Bone marrow (tissue), 2 donors: Measurements from ENCODE around the gene ZBTB40.

Experiments used
- DNase-seq, 2 donors: peaks; one replicate each; lab custom pipeline; 2025; lab: John Stamatoyannopoulos, UW

Gene ZBTB40

DNA sequence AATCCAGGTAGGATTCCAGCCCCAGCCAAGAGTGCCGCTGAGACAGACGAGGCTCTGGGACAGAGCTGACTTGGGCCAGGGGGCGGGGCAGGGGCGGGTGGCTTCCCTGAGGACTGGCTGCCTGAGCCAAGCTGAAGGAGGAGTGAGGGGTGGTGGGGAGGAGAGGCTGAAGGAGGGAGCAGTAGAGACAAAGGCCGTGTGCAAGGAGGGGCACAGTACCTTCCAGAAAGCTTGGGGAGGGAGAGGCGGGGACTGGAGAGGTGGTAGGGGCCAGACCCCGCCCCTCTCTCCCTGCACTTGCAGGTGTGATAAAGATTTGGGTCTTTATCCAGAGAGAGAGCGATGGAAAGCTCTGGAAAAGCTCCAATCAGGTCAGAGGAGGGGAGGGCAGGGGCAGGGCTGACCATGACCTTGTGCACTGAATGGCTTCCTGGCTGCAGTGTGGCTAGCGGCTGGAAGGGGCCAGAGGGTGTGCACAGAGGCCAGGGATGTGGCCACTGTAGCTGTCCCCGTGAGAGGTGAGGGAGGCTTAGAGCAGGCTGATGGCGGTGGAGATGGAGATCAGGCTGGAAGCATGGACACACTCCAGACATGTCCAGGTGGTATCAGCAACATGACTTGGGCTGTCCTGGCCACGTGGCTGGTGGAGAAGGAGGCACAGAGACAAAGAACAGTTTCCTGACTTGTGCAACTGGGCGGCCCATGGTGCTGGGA is 104.9 kb downstream of the ZBTB40 start:
- DNase-seq = no peak

DNA sequence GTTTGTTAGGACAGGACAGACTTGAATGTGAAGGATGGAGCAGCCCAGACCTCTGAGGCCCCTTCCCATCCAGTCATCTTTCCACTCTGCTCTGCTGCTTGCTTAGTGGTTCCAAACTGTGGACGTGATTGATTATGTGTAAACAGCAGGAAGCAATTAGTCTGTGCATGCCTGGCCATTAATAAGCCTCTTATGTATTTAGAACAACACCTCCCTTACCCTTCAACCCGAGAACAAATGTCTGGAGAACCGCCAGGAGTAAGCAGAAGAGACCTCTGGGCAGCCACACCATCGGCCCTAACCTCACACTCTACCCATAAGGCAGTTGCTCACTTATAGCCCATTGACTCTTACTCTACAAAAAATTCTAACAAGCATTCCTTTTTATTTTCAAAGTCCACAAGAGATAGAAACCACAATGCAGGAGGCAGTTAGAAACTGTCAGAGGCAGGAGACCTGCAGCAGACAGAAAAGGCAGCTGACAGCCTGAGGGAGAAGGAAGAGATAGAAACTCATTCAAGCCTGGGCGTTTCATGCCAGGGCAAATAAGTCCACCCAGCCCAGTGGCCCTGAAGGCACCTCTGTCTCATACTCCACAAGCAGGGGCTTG is 105.8 kb downstream of the ZBTB40 start:
- DNase-seq = no peak

DNA sequence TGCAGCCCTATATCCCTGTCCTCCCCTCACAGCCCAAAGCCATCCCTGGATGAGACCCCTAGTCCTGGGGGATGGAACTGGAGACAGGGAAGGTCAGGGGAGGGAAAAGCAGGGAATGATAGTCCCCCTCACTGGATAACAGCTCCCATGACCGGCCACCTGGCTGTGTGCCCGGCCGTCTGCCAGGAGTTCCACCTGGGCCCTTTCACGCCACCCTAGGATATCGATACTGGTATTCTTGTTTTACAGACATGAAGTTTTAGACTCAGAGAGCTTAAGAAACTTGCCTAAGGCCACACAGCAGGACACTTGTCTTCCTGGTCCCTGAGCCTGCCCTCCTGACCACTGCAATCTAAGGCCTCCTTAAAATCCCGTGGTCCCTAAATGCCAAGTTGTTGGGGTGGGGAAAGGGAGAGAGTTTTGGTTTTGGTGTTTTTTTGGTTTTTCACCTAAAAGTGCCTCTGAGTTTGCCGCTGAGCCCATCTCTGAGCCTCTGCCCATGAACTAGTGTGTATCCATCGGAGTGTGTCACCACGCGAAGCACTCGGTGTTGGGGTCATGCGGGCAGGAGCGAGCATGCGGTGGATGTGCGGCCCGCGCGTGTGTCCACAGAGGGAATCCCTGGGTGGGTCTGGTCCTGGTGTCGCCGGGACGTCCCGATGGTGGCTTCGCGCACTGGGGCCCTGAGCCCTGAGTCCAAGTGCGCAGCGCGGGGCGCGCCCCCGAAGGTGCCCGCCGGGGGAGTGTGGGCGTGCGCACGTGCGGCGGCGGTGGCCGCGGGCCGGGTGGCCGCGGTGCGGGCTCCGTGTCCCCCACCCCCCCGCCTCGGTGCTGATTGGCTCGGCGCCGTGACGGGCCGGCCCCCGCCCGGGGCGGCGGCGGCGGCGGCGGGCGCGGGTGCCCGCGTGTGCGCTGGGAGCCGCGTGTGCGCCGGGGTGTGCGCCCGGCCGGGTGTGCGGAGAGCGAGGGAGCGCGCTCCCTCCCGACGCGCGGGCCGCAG is 111.2 kb downstream of the ZBTB40 start, which contains the start of gene EPHA8:
TSS of gene EPHA8 (plus strand) at position 906 of the 1,000 bp plus-strand sequence. CDS start 147 bp downstream, outside the sequence.
- no peak for DNase-seq

DNA sequence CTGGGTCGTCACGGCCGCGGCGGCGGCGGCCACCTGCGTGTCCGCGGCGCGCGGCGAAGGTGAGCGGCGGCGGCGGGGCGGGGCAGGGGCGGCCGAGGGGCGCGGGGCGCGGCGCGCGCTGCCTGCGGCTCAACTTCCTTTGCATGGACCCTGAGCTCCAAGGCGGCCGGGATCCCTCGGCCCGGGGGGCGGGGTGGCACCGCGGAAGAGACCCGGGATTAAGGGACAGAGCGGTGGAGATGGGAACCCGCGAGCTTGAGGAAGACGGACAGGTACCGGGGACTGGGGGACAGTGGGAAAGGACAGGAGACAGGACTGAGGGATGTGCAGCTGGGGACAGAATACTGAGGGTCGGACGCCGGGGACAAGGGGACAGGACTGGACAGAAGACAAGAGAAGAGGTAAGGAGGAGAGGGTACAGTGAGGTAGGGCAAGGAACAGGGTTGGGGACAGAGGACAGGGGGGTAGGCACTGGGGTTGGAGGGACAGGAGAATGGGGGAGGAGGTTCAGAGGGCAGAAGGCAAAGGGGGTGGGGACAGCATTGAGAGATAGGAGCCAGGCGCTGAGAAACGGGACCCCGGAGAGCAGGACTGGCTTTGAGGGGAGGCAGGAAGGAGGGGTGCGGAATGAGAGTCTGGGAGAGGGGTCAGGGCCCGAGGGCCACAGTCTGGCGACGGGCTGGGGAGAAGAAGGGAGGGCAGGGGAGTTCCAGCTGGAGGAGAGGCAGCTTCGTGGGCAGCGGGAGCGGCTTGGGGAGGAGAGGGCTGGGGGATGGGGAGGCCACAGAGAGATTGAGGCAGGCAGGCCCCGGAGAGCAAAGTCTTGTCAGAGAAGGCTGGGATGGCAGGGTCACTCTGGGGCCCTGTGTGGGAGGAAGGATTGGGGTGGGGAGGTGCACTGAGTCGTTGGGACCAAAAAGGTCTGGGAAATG is 112.3 kb downstream of the ZBTB40 start:
- no peak for DNase-seq

DNA sequence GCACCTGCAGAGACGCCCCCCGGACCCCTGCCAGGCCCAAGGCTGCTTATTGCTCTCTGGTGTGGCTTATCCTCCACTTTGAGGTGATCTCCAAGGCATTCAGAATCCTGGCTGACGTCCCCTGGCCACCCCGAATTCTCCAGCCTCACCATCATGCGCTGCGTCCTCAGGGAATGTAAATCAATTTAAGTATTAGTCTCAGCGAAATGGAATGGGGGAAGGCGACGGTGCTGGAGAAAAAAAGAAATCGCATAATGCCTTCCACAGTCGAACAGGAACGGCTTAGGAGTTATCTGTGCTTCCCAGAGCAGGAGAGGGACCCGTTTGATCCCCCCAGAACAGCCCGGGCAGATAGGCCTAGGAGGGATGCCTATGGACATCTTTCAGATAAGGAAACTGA is 114.5 kb downstream of the ZBTB40 start:
- no peak for DNase-seq

DNA sequence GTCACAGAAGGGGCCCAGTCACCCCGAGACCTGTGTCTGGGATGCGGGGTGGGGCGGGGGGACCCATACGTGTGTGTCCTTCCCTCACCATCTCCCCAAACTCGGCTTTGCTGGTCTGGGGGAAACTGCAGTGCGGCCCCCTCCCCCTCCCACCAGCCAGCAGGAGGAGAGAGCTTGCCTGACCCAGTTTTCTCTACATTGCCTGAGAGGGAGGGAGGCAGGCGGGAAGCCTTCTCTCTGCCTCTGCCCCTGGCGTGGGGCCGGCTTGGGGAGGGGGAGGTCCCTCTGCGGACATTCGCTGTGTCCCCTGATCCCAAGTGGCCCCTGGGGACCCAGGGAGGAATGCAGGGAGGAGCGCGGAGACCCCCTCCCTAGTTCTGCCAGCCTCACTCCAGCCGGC is 115.5 kb downstream of the ZBTB40 start:
- DNase-seq = no peak

DNA sequence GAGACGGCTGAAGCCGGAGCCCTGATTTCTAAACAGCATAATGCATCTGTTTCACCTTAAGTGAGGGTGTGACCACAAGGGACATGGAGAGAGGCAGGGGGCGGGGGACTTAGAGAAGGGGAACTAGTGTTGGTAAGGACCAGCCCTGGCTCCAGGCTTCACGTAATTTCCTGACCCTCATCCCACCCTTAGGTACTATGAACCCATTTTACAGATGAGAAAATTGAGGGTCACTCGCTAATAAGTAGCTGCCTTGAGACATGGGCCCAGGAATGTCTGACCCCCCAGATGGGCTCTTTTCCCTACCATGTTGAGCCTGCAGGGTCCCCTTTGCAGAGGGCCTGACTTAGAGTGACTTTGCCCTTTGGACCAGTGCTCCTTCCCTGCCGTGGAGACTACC is 116.3 kb downstream of the ZBTB40 start:
- DNase-seq = no peak

DNA sequence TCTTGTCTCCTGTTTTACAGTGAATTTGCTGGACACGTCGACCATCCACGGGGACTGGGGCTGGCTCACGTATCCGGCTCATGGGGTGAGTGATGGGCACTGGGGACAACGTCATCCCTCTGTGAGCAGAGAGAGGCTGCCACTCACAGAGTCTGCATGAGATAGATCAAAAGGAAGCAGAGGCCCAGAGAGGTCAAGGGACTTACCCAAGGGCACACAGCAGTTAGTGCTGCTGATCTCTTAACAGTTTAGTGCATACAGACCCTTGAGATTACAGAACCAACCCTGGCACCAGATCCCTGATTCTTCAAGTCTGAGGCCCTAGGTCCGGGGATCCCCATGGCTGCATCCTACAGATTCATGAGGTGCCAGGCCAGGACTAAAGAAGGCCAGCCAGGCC is 117.6 kb downstream of the ZBTB40 start:
- no peak for DNase-seq

DNA sequence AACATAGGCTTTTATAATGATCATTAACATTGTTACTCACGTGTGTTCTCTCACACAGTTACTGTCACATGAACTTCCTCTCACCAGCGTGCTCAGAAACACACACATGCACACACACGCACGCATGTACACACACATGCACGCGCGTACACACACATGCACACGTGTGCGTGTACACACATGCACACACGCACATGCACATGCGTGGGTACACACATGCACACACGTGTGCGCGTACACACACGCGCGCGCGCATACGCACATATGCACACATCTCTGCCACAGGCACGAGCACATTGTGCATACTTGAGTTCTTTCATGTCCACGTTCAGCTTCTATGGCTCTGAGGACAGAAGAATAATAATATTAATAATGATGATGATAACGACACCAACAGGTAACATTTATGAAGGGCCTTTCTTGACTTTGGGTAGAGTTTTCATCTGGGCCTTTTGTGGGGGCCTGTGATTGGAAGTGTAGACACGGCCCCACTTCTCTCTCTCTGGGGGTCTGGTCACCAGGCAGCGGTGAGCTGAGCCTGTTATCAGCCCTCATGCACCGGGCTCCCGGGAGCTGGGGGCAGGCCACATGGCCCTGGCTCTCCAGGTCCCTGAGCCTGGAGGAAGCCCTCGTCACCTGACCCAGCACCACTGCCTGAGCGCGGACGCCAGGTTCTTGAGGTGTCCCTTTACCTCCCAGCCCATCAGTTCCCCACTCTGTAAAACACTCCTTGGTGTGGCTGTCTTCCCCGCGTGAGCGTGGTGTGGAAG is 118.7 kb downstream of the ZBTB40 start:
- DNase-seq = no peak

DNA sequence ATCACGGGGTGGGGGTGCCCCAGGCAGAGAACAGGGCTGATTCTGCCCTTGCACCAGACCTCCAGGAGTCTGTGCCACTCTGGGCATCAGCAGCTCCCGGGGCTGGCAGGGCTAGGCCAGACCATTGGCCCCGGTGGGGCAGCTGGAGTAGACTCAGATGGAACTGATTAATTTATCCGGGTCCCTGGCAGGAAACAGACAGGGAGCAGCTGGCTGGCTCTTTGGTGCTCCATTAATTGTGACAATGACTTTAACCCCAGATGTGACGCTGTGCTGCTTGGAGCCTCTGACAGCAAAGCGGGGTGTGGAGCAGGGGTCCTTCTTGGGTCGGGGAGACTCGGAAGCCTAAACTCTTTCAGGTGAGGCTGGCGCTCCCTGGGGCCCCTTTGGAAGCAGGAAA is 121.2 kb downstream of the ZBTB40 start:
- no peak for DNase-seq

DNA sequence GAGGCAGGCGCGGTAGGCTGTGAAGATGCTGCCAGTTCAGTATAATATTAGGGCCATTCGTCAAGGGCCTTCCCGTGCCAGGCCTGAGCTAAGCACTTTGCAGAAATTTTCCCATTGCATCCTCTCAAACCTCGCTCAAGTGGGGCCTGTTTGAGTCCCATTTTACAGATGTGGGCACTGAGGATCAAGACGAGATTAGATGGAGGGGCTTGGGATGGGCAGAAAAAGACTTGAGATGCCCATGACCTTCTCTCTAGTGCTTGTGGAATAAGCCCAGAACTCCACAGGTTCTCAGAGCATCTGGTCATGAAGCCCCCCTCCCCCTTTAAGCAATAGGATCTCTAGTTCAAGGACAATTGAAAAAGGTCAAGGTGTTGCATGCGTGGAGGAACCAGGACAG is 121.6 kb downstream of the ZBTB40 start:
- no peak for DNase-seq

DNA sequence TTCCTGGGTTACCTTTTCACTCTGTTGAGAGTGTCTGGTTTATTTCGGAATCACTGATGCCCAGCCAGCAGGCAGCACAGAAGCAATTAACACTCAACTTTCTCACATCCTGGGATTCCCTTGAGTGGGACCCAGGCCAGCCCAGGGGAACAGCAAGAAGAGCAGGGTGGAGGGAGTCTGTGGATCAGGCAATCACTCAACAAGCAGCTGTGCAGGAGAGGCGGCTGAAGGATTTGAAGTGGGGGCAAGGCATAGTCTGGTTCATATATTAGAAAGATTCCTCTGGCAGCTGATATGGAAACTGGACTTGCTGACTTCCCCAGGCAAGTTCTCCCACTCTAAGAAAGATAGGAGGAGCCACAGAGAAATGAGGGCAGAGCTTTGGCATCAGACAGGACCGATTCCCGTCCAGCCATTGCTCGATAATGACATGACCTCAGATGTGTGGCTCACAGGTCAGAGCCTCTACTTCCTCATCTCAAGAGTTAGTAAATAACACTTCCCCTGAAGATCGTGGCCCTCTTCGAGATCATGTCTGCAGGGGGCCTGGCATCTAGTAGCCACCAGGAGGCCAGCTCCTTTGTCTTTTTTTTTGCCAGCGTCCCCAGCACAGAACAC is 124.0 kb downstream of the ZBTB40 start:
- no peak for DNase-seq

DNA sequence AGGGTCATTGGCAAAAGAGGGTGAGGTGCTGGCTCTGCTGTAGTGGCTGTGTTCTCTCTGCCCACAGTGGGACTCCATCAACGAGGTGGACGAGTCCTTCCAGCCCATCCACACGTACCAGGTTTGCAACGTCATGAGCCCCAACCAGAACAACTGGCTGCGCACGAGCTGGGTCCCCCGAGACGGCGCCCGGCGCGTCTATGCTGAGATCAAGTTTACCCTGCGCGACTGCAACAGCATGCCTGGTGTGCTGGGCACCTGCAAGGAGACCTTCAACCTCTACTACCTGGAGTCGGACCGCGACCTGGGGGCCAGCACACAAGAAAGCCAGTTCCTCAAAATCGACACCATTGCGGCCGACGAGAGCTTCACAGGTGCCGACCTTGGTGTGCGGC is 124.5 kb downstream of the ZBTB40 start:
- no peak for DNase-seq

DNA sequence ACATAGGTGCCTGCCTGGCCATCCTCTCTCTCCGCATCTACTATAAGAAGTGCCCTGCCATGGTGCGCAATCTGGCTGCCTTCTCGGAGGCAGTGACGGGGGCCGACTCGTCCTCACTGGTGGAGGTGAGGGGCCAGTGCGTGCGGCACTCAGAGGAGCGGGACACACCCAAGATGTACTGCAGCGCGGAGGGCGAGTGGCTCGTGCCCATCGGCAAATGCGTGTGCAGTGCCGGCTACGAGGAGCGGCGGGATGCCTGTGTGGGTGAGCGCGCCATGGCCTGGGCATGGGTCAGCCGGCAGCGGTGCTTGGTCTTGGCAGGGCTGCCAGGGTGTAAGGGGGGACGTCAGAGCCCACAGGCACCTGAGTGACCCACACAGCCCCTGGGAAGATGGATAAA is 125.0 kb downstream of the ZBTB40 start:
- DNase-seq = no peak

DNA sequence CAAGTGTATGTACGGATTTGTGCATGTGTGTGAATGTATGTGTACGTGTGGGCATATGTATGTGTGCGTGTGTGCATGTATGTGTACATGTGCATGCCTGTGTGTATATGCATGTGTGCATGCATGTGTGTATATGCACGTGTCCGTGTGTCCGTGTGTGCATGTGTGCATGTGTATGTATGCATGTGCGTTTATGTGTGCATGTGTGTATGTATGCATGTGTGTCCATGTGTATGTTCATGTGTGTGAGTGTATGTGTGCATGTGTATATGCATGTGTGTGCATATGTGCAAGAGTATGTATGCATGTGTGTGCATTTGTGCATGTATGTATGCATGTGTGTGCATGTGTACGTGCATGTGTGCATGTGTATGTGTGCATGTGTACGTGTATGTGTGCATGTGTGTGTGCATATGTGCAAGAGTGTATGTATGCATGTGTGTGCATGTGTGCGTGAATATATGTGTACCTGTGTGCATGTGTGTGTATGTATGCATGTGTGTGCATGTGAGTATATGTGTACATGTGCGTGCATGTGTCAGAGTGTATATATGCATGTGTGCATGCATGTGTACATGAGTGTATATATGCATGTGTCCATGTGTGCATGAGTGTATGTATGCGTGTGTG is 127.2 kb downstream of the ZBTB40 start:
- no peak for DNase-seq

DNA sequence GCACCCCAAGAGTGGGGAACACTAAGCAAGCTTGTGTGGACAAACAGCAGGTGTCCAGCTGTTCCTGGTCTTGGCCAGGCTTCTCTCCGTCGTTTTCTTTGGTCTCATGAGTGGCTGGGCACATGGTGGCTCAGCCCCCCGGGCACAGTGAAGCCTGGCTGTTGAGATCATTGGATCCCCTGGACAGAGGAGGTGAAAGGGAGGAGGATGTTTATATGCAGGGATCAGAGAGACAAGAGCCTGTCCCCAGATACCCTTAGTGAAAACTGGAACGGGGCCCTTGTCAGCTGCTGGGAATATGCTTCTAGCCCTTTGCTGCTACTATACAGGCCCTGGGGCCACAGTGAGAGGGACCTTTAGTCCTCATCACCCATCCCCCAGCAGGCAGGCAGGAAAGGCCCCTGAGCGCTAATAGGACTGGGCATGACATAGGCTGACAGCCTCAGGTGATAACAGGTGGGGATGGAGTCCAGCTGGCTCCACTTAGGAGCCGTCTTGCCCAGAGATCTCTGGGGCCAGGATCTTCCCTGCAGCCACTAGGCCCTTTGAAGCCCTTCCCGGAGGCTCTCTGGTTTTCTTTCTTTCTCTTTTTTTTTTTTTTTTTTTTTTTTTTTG is 128.0 kb downstream of the ZBTB40 start:
- no peak for DNase-seq
